D721Med (cell line): ENCODE data around the gene ZDHHC6.
"Not testable (repeated sequence)": the region's sequence is repeated elsewhere in the genome, so short reads cannot be mapped to it uniquely, and the experiment has no call there.

Experiments used
- DNase-seq: peaks from one replicate; pipeline ENCODE4 v3.0.0; 2011; ENCODE audit warnings: low spot score; ENCODE audit not compliant: insufficient read length
- FAIRE-seq: peaks from 2 replicates; lab custom pipeline; 2011; peaks lifted over from hg19 to GRCh38; lab: Jason Lieb, UNC
- CTCF ChIP-seq: IDR thresholded peaks from 2 replicates; pipeline ENCODE4 v1.5.1; 2012; ENCODE audit warnings: mild to moderate bottlenecking, control low read depth; ENCODE audit not compliant: insufficient read depth; ENCODE audit errors: missing control alignments

The ZDHHC6 gene

GRCh38 chr10:112409299-112409698 lies 37.4 kb downstream of the ZDHHC6 start:
- DNase-seq (no peak), FAIRE-seq (no peak)
- no peak for TF ChIP-seq CTCF

GRCh38 chr10:112407696-112408095 lies 39.0 kb downstream of the ZDHHC6 start:
- no peak for TF ChIP-seq CTCF
- FAIRE-seq: no peak
- DNase-seq: no peak

- not testable (repeated sequence) for FAIRE-seq
Observed at GRCh38 chr10:112406806-112407205, 39.9 kb downstream of the ZDHHC6 start.

GRCh38 chr10:112404617-112405016 lies 42.1 kb downstream of the ZDHHC6 start:
- DNase-seq: no peak
- no peak for FAIRE-seq
- no peak for TF ChIP-seq CTCF

More at GRCh38 chr10:112406806-112407205, 39.9 kb downstream of the ZDHHC6 start:
- DNase-seq: not testable (repeated sequence)

- DNase-seq (no peak), FAIRE-seq (no peak)
- no peak for TF ChIP-seq CTCF
Observed at GRCh38 chr10:112402917-112403316, 43.8 kb downstream of the ZDHHC6 start.

- TF ChIP-seq CTCF: no peak
- FAIRE-seq (no peak), DNase-seq (no peak)
Observed at GRCh38 chr10:112397592-112397991, 49.1 kb downstream of the ZDHHC6 start.

GRCh38 chr10:112395809-112396530 lies 50.7 kb downstream of the ZDHHC6 start:
- no peak for TF ChIP-seq CTCF
- no peak for FAIRE-seq
- DNase-seq: no peak
